Gastrocnemius medialis (tissue), 4 donors: ENCODE results near the gene NR1H4. TPM values are rescaled to one million over a fixed set of nuclear protein-coding genes. Genes with fewer than 3 reads are reported as not detected.

Experiments used
- ATAC-seq, 2 donors: fragments of 150-250 bp; one replicate each; pipeline ENCODE4 v1.9.1; 2016
- DNase-seq, 2 donors: peaks; one replicate each; pipeline ENCODE4 v3.0.0-alpha.2; 2019
- H3K27ac ChIP-seq, 4 donors: fragments of 200-600 bp; sonication (generic); 1 replicate in 1 of 4; 2 replicates in 3 of 4; pipeline ENCODE4 v1.5.1; 2016 to 2018; ENCODE audit warnings: mild to moderate bottlenecking in 2 of 4, moderate library complexity in 1 of 4
- H3K27me3 ChIP-seq, 3 donors: fragments of 200-600 bp; sonication (generic) in 2 of 3; 1 replicate in 1 of 3; 2 replicates in 2 of 3; pipeline versions ENCODE4 v1.5.1 to v1.6.0; 2016 to 2019; ENCODE audit warnings: mild to moderate bottlenecking in 1 of 3, moderate library complexity in 1 of 3
- H3K36me3 ChIP-seq, 2 donors: fragments of 200-600 bp; sonication (generic) in 1 of 2; one replicate each; pipeline ENCODE4 v1.5.1; 2017 to 2018
- H3K4me1 ChIP-seq, 2 donors: fragments of 200-600 bp; sonication (generic) in 1 of 2; one replicate each; pipeline ENCODE4 v1.5.1; 2016 to 2017; ENCODE audit warnings: mild to moderate bottlenecking in 2 of 2
- H3K4me3 ChIP-seq, 4 donors: fragments of 200-600 bp; sonication (generic) in 3 of 4; 1 replicate in 1 of 4; 2 replicates in 3 of 4; pipeline ENCODE4 v1.5.1; 2016 to 2019; ENCODE audit warnings: mild to moderate bottlenecking in 2 of 4
- H3K9me3 ChIP-seq, 3 donors: fragments of 200-600 bp; sonication (generic) in 2 of 3; 1 replicate in 1 of 3; 2 replicates in 2 of 3; pipeline ENCODE4 v1.5.1; 2016 to 2019
- POLR2A ChIP-seq, 2 donors: fragments of 450-650 bp; IDR thresholded peaks; one replicate each; pipeline ENCODE4 v1.6.1; 2017; ENCODE audit warnings: antibody characterized with exemption in 2 of 2, mild to moderate bottlenecking in 2 of 2, moderate library complexity in 2 of 2
- in situ Hi-C, 4 donors: fragments of 200-750 bp; cut with MboI; loops; one replicate each; pipeline versions ENCODE4 v1.15.0 to v1.8.0; 2017; ENCODE audit warnings: low sequenced_read_pairs in 4 of 4
- intact Hi-C: fragments of 100-400 bp; cut with DNase I; formaldehyde crosslinking; loops from one replicate; pipeline ENCODE4 v1.15.1; 2023; ENCODE audit warnings: low total_unique reads
- total RNA-seq, 4 donors: library from RNA; depleted of rRNA; stranded (reverse); fragments of >200 nt; gene quantifications; one replicate each; pipeline versions ENCODE4 v1.1.0 to v1.2.3, GENCODE V29; 2016
- TF ChIP-seq, protein P1 (sequence below), 5 experiments: fragments of 450-650 bp in 3 of 5; fragments of 200-600 bp in 2 of 5; sonication (generic) in 2 of 5; IDR thresholded peaks in 4 of 5; conservative IDR thresholded peaks in 1 of 5; 1 replicate in 4 of 5; 2 replicates in 1 of 5; pipeline ENCODE4 v1.5.1; 2016 to 2019; ENCODE audit warnings: antibody characterized with exemption in 5 of 5, mild to moderate bottlenecking in 3 of 5, moderate library complexity in 3 of 5

NR1H4 gene
- total RNA-seq, 4 donors from 2014 or later: 0.20 TPM; not detected in 3

DNA sequence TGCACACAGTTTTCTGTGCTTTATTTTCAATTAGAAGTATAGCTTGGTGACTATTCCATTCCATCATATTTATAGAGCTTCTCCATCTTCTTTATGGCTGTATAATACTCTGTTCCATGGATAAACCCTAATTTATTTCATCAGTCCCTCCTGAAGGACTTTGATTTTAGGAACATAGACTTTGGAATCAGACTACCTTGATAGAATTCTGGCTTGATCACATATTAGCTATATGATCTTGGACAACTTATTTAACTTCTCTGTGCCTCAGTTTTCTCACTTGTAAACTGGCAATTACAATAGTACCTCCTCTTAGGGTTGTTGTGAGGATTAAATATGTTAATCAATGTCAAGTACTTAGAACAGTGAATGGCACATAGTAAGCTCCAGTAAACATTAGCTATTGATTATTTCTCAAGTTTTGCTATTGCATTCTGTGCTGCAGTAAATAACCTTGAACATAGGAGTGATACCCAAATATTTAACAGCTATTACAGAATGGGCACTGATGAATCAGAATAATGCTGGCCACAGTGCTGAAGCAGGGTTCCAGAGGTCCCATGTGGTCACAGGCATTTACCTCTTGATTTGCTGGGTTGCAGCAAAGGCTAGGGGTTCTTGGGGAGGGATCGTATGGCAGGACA lies 12.2 kb upstream of the NR1H4 start:
- in situ Hi-C loops: no loop called here
- no peak overlapping the region for H3K27ac ChIP-seq
- H3K36me3 ChIP-seq: no peaks in the 10 kb centered on the region
- DNase-seq (no peak), ATAC-seq (no peak)
- intact Hi-C loops: no loop called here
- H3K9me3 ChIP-seq: no peaks in the 10 kb centered on the region
- H3K4me1 ChIP-seq: no peaks in the 10 kb centered on the region
- no peak for TF ChIP-seq POLR2A (IDR thresholded peaks at IDR 0.05)
- TF ChIP-seq, protein P1, sequence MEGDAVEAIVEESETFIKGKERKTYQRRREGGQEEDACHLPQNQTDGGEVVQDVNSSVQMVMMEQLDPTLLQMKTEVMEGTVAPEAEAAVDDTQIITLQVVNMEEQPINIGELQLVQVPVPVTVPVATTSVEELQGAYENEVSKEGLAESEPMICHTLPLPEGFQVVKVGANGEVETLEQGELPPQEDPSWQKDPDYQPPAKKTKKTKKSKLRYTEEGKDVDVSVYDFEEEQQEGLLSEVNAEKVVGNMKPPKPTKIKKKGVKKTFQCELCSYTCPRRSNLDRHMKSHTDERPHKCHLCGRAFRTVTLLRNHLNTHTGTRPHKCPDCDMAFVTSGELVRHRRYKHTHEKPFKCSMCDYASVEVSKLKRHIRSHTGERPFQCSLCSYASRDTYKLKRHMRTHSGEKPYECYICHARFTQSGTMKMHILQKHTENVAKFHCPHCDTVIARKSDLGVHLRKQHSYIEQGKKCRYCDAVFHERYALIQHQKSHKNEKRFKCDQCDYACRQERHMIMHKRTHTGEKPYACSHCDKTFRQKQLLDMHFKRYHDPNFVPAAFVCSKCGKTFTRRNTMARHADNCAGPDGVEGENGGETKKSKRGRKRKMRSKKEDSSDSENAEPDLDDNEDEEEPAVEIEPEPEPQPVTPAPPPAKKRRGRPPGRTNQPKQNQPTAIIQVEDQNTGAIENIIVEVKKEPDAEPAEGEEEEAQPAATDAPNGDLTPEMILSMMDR (IDR thresholded peaks at IDR 0.05 in 4 of 5, conservative IDR thresholded peaks at IDR 0.05 in 1 of 5): no peak
- H3K27me3 ChIP-seq: no peaks in the 10 kb centered on the region
- H3K4me3 ChIP-seq: no peak overlapping the region

DNA sequence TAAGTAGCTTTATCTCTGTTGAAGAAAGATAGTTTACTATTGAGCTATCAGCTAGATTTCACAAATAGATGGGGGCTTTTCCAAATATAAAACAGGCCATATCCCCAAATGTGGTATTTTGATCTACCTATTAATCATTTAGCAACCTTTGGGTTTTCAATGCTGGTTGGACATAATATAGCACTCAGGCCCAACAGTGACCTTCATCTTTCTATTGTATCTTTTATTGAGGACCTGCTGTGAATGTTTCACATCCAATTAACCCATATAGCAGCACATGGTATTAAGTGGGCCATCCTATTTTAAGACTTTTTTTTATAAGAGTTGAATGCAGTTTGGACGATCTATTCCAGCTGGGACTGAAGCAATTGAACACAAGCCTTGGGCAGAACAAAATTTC lies 10.0 kb upstream of the NR1H4 start:
- H3K36me3 ChIP-seq: no peaks in the 10 kb centered on the region
- no peak overlapping the region for H3K27ac ChIP-seq
- intact Hi-C loops: no loop called here
- H3K9me3 ChIP-seq: no peaks in the 10 kb centered on the region
- no peak overlapping the region for H3K4me3 ChIP-seq
- TF ChIP-seq POLR2A (IDR thresholded peaks at IDR 0.05): no peak
- TF ChIP-seq, protein P1 (IDR thresholded peaks at IDR 0.05 in 4 of 5, conservative IDR thresholded peaks at IDR 0.05 in 1 of 5): no peak
- DNase-seq (no peak), ATAC-seq (no peak)
- no peaks in the 10 kb centered on the region for H3K4me1 ChIP-seq
- in situ Hi-C loops: no loop called here
- H3K27me3 ChIP-seq: no peaks in the 10 kb centered on the region

GRCh38 chr12:100464529-100464928 lies 9.1 kb upstream of the NR1H4 start:
- no peaks in the 10 kb centered on the region for H3K4me1 ChIP-seq
- H3K27me3 ChIP-seq: no peaks in the 10 kb centered on the region
- in situ Hi-C loops: no loop called here
- H3K36me3 ChIP-seq: no peaks in the 10 kb centered on the region
- no peaks in the 10 kb centered on the region for H3K9me3 ChIP-seq
- H3K27ac ChIP-seq: no peak overlapping the region
- intact Hi-C loops: no loop called here
- ATAC-seq (no peak), DNase-seq (no peak)
- no peak for TF ChIP-seq POLR2A (IDR thresholded peaks at IDR 0.05)
- TF ChIP-seq, protein P1 (IDR thresholded peaks at IDR 0.05 in 4 of 5, conservative IDR thresholded peaks at IDR 0.05 in 1 of 5): no peak
- no peak overlapping the region for H3K4me3 ChIP-seq

GRCh38 chr12:100468126-100468525 lies 5.5 kb upstream of the NR1H4 start:
- Histone ChIP-seq H3K4me3 (no peak overlapping the region), H3K27ac (no peak overlapping the region), H3K4me1 (no peaks in the 10 kb centered on the region), H3K36me3 (no peaks in the 10 kb centered on the region), H3K27me3 (no peaks in the 10 kb centered on the region), H3K9me3 (no peaks in the 10 kb centered on the region)
- DNase-seq (no peak), ATAC-seq (no peak)
- intact Hi-C loops (no loop called here), in situ Hi-C loops (no loop called here)
- TF ChIP-seq, protein P1 (IDR thresholded peaks at IDR 0.05 in 4 of 5, conservative IDR thresholded peaks at IDR 0.05 in 1 of 5): no peak
- TF ChIP-seq POLR2A (IDR thresholded peaks at IDR 0.05): no peak

DNA sequence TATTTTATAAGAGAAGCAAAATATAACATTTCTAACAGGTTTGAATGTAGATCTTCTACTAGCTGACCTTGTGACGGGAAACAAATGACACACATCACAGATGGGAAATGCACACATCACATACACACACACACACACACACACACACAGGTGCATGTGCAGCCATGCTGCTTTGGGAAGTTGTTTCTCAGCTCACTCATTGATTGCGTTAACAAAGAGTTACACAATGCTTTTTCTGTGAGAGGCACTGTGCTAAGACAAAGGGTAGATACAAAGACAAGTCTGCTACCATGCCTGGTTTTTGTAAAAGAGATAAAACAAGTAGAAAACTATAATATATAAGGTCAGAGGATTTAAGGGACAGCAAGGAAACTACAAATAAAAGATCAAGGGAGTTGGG lies 1.3 kb upstream of the NR1H4 start:
- no peak overlapping the region for H3K4me3 ChIP-seq
- no peak overlapping the region for H3K27ac ChIP-seq
- ATAC-seq: no peak
- H3K9me3 ChIP-seq: no peaks in the 10 kb centered on the region
- in situ Hi-C loops: no loop called here
- H3K4me1 ChIP-seq: no peaks in the 10 kb centered on the region
- intact Hi-C loops: no loop called here
- H3K36me3 ChIP-seq: no peaks in the 10 kb centered on the region
- no peaks in the 10 kb centered on the region for H3K27me3 ChIP-seq
- TF ChIP-seq, protein P1 (IDR thresholded peaks at IDR 0.05 in 4 of 5, conservative IDR thresholded peaks at IDR 0.05 in 1 of 5): no peak
- no peak for TF ChIP-seq POLR2A (IDR thresholded peaks at IDR 0.05)
- no peak for DNase-seq
